HCT116 (cell line): Measurements from ENCODE around the gene PREPL. TPM values are rescaled to one million over a fixed set of nuclear protein-coding genes. Genes with fewer than 3 reads are reported as not detected.

ENCODE experiments used
- ATAC-seq: fragments of 200-7000 bp; cut with Tn5 transposase; 2 replicates; pipeline ENCODE4 v1.9.1; 2020; ENCODE audit warnings: mild to moderate bottlenecking, moderate library complexity
- BruUV-seq: library from RNA; stranded (reverse); fragments of 400-500 nt; replicated peaks from 2 replicates; lab custom pipeline; 2021; lab: Mats Ljungman, UMichigan
- CTCF ChIA-PET: fragments of 300-600 bp; sonication (Branson Sonifier 250); formaldehyde crosslinking; loops from one replicate; lab custom pipeline; 2021; ENCODE audit warnings: antibody characterized with exemption; lab: Charles Lee
- POLR2A ChIA-PET: fragments of 300-600, 350-600 bp; sonication (Branson Sonifier 250); formaldehyde crosslinking; loops from one replicate; lab custom pipeline; 2021; ENCODE audit warnings: antibody characterized with exemption; lab: Charles Lee
- RAD21 ChIA-PET, 2 experiments: fragments of 300-600 bp; sonication (Branson Sonifier 250); formaldehyde crosslinking; loops; one replicate each; lab custom pipeline; 2023; ENCODE audit warnings: low total read pairs in 2 of 2; ENCODE audit not compliant: uncharacterized antibody in 2 of 2, unreplicated experiment in 2 of 2, low non-redundant PET in 1 of 2; lab: Charles Lee
- DNase-seq: peaks from one replicate; pipeline ENCODE4 v3.0.0-alpha.2; 2010; ENCODE audit warnings: low read depth, low spot score
- H2AFZ ChIP-seq: fragments of 200-600 bp; shearing (Covaris generic), sonication (generic); 2 replicates; pipeline ENCODE4 v1.6.1; 2017; ENCODE audit warnings: low read depth, mixed run types, mixed read lengths, antibody characterized with exemption, low read length; ENCODE audit not compliant: poor library complexity, severe bottlenecking
- H3K27ac ChIP-seq: 2 replicates; pipeline ENCODE4 v1.5.1; 2012; ENCODE audit warnings: low read depth, low read length
- H3K27me3 ChIP-seq: fragments of 200-600 bp; sonication (generic); 2 replicates; pipeline ENCODE4 v1.6.1; 2016; ENCODE audit warnings: mixed run types, low read length, mixed read lengths; ENCODE audit not compliant: insufficient read depth
- H3K36me3 ChIP-seq, 2 experiments: fragments of 200-500 bp in 1 of 2; fragments of 200-600 bp in 1 of 2; sonication (Bioruptor generic) in 1 of 2; sonication (generic) in 1 of 2; 2 replicates each; pipeline versions ENCODE4 v1.5.1 to v1.6.1; 2014 to 2016; ENCODE audit warnings: low read length in 2 of 2, inconsistent platforms in 1 of 2, mixed read lengths in 1 of 2, mixed run types in 1 of 2; ENCODE audit not compliant: insufficient read depth in 2 of 2, control insufficient read depth in 1 of 2
- H3K4me1 ChIP-seq, 2 experiments: fragments of 200-600 bp in 1 of 2; sonication (generic) in 1 of 2; 2 replicates each; pipeline versions ENCODE4 v1.5.1 to v1.6.1; 2012 to 2017; ENCODE audit warnings: low read length in 2 of 2, inconsistent platforms in 1 of 2, mild to moderate bottlenecking in 1 of 2, mixed read lengths in 1 of 2, mixed run types in 1 of 2, moderate library complexity in 1 of 2; ENCODE audit not compliant: insufficient read depth in 2 of 2, control insufficient read depth in 1 of 2
- H3K4me2 ChIP-seq: fragments of 200-600 bp; sonication (generic); 2 replicates; pipeline ENCODE4 v1.6.1; 2017; ENCODE audit warnings: mixed run types, low read length, mixed read lengths
- H3K4me3 ChIP-seq, 2 experiments: fragments of 200-600 bp in 1 of 2; sonication (generic) in 1 of 2; replicated peaks in 1 of 2; 2 replicates each; pipeline ENCODE4 v1.5.1; 2011 to 2016; ENCODE audit warnings: low read length in 2 of 2, control low read depth in 1 of 2, low read depth in 1 of 2, mild to moderate bottlenecking in 1 of 2, mixed read lengths in 1 of 2, mixed run types in 1 of 2
- H3K79me2 ChIP-seq: fragments of 200-600 bp; sonication (generic); 2 replicates; pipeline ENCODE4 v1.6.1; 2017; ENCODE audit warnings: mild to moderate bottlenecking, mixed run types, low read length, moderate library complexity, mixed read lengths; ENCODE audit not compliant: insufficient read depth
- H3K9ac ChIP-seq: fragments of 200-600 bp; sonication (generic); 2 replicates; pipeline ENCODE4 v1.6.1; 2016; ENCODE audit warnings: low read length, mixed read lengths
- H3K9me2 ChIP-seq: fragments of 200-600 bp; sonication (generic), shearing (Covaris generic); 2 replicates; pipeline ENCODE4 v1.6.1; 2017; ENCODE audit warnings: mixed run types, mild to moderate bottlenecking, moderate library complexity; ENCODE audit not compliant: insufficient read depth
- H3K9me3 ChIP-seq, 2 experiments: fragments of 200-500 bp in 1 of 2; fragments of 200-600 bp in 1 of 2; sonication (Bioruptor generic) in 1 of 2; sonication (generic) in 1 of 2; 2 replicates each; pipeline ENCODE4 v1.6.1; 2014 to 2017; ENCODE audit warnings: low read length in 2 of 2, mixed read lengths in 2 of 2, inconsistent platforms in 1 of 2, low read depth in 1 of 2, mild to moderate bottlenecking in 1 of 2, mixed run types in 1 of 2, moderate library complexity in 1 of 2; ENCODE audit not compliant: control insufficient read depth in 1 of 2, insufficient read depth in 1 of 2
- H4K20me1 ChIP-seq: fragments of 200-600 bp; sonication (generic), shearing (Covaris generic); 2 replicates; pipeline ENCODE4 v1.6.1; 2017; ENCODE audit warnings: mixed run types, mild to moderate bottlenecking, moderate library complexity; ENCODE audit not compliant: insufficient read depth
- EGR1 ChIP-seq: IDR thresholded peaks from 2 replicates; pipeline ENCODE4 v1.6.1; 2012; ENCODE audit warnings: low read depth
- ELF1 ChIP-seq: IDR thresholded peaks from 2 replicates; pipeline ENCODE4 v1.6.1; 2012; ENCODE audit warnings: low read depth, borderline replicate concordance
- EZH2 ChIP-seq: fragments of 200-600 bp; sonication (generic); IDR thresholded peaks from 2 replicates; pipeline ENCODE4 v1.6.1; 2017; ENCODE audit warnings: antibody characterized with exemption, mixed run types
- EZH2phosphoT487 ChIP-seq: fragments of 200-600 bp; IDR thresholded peaks from 2 replicates; pipeline ENCODE4 v1.6.1; 2018; ENCODE audit warnings: antibody characterized with exemption, borderline replicate concordance
- FOSL1 ChIP-seq: IDR thresholded peaks from 2 replicates; pipeline ENCODE4 v1.6.1; 2012; ENCODE audit warnings: low read depth
- JUND ChIP-seq: IDR thresholded peaks from 2 replicates; pipeline ENCODE4 v1.6.1; 2012
- POLR2A ChIP-seq: IDR thresholded peaks from 2 replicates; pipeline ENCODE4 v1.7.0; 2011; ENCODE audit warnings: borderline replicate concordance; ENCODE audit not compliant: insufficient read depth, insufficient read length; ENCODE audit errors: extremely low read depth
- POLR2AphosphoS5 ChIP-seq: IDR thresholded peaks from 2 replicates; pipeline ENCODE4 v1.6.1; 2011; ENCODE audit warnings: mild to moderate bottlenecking, low read depth, low read length, moderate library complexity
- RAD21 ChIP-seq: IDR thresholded peaks from 2 replicates; pipeline ENCODE4 v1.6.1; 2012; ENCODE audit warnings: low read depth, mild to moderate bottlenecking
- SIN3A ChIP-seq: IDR thresholded peaks from 2 replicates; pipeline ENCODE4 v1.6.1; 2012; ENCODE audit warnings: low read depth
- YY1 ChIP-seq: IDR thresholded peaks from 2 replicates; pipeline ENCODE4 v1.6.1; 2011; ENCODE audit warnings: low read length, low read depth, moderate library complexity, mild to moderate bottlenecking; ENCODE audit not compliant: insufficient replicate concordance; ENCODE audit errors: extremely low read depth
- ZNF274 ChIP-seq: fragments of 200-500 bp; sonication (Bioruptor generic); IDR thresholded peaks from 2 replicates; pipeline ENCODE4 v1.6.1; 2014; ENCODE audit warnings: mild to moderate bottlenecking, low read depth, low read length, inconsistent platforms
- intact Hi-C: fragments of 100-400 bp; cut with micrococcal nuclease; formaldehyde crosslinking; loops from 2 replicates; pipeline ENCODE4 v1.10.0; 2022
- total RNA-seq: library from RNA; stranded (reverse); gene quantifications from one replicate; pipeline ENCODE4 v1.2.1, GENCODE V29; 2021; ENCODE audit not compliant: unreplicated experiment
- TF ChIP-seq, protein P1 (sequence below): IDR thresholded peaks from 2 replicates; pipeline ENCODE4 v1.6.1; 2012; ENCODE audit warnings: low read depth
- TF ChIP-seq, protein P2 (sequence below): IDR thresholded peaks from 2 replicates; pipeline ENCODE4 v1.6.1; 2012
- TF ChIP-seq, protein P3 (sequence below), 3 experiments: fragments of 200-600 bp in 1 of 3; sonication (generic) in 1 of 3; IDR thresholded peaks in 2 of 3; conservative IDR thresholded peaks in 1 of 3; 2 replicates each; pipeline ENCODE4 v1.5.1; 2012 to 2017; ENCODE audit warnings: low read depth in 2 of 3, low read length in 2 of 3, antibody characterized with exemption in 1 of 3, borderline replicate concordance in 1 of 3, control low read depth in 1 of 3, mild to moderate bottlenecking in 1 of 3, mixed read lengths in 1 of 3, mixed run types in 1 of 3, moderate library complexity in 1 of 3; ENCODE audit not compliant: insufficient read depth in 1 of 3
- TF ChIP-seq, protein P4 (sequence below): IDR thresholded peaks from 2 replicates; pipeline ENCODE4 v1.6.1; 2012
- TF ChIP-seq, protein P5 (sequence below): IDR thresholded peaks from 2 replicates; pipeline ENCODE4 v1.6.1; 2011; ENCODE audit warnings: mild to moderate bottlenecking, low read length, moderate library complexity; ENCODE audit not compliant: insufficient replicate concordance; ENCODE audit errors: extremely low read depth

PREPL gene
- total RNA-seq, 1 experiment from 2014 or later, result 31.1 TPM

DNA sequence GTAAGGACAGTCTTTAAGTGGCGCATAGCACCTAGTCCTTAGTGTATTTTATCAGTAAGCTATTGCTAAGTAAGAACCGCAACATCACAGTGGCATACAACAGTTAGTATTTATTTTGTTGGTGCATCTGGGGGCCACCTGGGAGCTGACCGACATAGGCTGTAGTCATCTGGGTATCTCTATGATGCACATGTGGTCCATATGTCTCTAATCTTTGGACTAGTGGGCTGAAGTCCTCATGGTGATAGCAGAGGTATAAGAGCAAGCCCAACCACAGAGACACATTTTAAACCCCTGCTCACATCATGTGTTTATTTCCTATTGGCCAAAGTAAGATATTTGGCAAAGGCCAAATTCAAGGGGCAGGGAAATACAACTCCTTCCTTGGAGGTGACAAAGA lies 3.3 kb upstream of the PREPL start:
- Histone ChIP-seq H2AFZ (no peak overlapping the region), H3K27ac (no peak overlapping the region), H3K4me2 (no peak overlapping the region), H3K4me1 (peaks cover 0 to 15% of the 10 kb centered on the region in 2 experiments; a peak in 2 of 4 replicates), H3K9ac (no peak overlapping the region), H3K9me2 (no peaks in the 10 kb centered on the region), H3K9me3 (no peaks in the 10 kb centered on the region), H3K27me3 (no peaks in the 10 kb centered on the region), H4K20me1 (no peaks in the 10 kb centered on the region), H3K36me3 (no peaks in the 10 kb centered on the region), H3K79me2 (peaks cover 46% of the 10 kb centered on the region), H3K4me3 (no peak overlapping the region)
- POLR2A ChIA-PET, result no interaction called here
- RAD21 ChIA-PET, result no interaction called here
- DNase-seq, result no peak
- intact Hi-C loops, result no loop called here
- ATAC-seq, result no peak
- TF ChIP-seq, protein P1, sequence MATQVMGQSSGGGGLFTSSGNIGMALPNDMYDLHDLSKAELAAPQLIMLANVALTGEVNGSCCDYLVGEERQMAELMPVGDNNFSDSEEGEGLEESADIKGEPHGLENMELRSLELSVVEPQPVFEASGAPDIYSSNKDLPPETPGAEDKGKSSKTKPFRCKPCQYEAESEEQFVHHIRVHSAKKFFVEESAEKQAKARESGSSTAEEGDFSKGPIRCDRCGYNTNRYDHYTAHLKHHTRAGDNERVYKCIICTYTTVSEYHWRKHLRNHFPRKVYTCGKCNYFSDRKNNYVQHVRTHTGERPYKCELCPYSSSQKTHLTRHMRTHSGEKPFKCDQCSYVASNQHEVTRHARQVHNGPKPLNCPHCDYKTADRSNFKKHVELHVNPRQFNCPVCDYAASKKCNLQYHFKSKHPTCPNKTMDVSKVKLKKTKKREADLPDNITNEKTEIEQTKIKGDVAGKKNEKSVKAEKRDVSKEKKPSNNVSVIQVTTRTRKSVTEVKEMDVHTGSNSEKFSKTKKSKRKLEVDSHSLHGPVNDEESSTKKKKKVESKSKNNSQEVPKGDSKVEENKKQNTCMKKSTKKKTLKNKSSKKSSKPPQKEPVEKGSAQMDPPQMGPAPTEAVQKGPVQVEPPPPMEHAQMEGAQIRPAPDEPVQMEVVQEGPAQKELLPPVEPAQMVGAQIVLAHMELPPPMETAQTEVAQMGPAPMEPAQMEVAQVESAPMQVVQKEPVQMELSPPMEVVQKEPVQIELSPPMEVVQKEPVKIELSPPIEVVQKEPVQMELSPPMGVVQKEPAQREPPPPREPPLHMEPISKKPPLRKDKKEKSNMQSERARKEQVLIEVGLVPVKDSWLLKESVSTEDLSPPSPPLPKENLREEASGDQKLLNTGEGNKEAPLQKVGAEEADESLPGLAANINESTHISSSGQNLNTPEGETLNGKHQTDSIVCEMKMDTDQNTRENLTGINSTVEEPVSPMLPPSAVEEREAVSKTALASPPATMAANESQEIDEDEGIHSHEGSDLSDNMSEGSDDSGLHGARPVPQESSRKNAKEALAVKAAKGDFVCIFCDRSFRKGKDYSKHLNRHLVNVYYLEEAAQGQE, result no peak
- TF ChIP-seq SIN3A, result no peak
- TF ChIP-seq POLR2AphosphoS5, result no peak
- no peak for TF ChIP-seq POLR2A
- TF ChIP-seq FOSL1, result no peak
- TF ChIP-seq EZH2phosphoT487, result no peak
- TF ChIP-seq, protein P2, sequence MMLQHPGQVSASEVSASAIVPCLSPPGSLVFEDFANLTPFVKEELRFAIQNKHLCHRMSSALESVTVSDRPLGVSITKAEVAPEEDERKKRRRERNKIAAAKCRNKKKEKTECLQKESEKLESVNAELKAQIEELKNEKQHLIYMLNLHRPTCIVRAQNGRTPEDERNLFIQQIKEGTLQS, result no peak
- TF ChIP-seq, protein P3, sequence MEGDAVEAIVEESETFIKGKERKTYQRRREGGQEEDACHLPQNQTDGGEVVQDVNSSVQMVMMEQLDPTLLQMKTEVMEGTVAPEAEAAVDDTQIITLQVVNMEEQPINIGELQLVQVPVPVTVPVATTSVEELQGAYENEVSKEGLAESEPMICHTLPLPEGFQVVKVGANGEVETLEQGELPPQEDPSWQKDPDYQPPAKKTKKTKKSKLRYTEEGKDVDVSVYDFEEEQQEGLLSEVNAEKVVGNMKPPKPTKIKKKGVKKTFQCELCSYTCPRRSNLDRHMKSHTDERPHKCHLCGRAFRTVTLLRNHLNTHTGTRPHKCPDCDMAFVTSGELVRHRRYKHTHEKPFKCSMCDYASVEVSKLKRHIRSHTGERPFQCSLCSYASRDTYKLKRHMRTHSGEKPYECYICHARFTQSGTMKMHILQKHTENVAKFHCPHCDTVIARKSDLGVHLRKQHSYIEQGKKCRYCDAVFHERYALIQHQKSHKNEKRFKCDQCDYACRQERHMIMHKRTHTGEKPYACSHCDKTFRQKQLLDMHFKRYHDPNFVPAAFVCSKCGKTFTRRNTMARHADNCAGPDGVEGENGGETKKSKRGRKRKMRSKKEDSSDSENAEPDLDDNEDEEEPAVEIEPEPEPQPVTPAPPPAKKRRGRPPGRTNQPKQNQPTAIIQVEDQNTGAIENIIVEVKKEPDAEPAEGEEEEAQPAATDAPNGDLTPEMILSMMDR (IDR thresholded peaks at IDR 0.05 in 2 of 3, conservative IDR thresholded peaks at IDR 0.05 in 1 of 3; ENCODE audit: borderline replicate concordance in 1 of 3, insufficient read depth in 1 of 3, low read depth in 2 of 3, low read length in 2 of 3), result no peak
- TF ChIP-seq, protein P4, sequence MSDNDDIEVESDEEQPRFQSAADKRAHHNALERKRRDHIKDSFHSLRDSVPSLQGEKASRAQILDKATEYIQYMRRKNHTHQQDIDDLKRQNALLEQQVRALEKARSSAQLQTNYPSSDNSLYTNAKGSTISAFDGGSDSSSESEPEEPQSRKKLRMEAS, result no peak
- no peak for TF ChIP-seq RAD21
- TF ChIP-seq EGR1, result no peak
- no peak for TF ChIP-seq EZH2
- no peak for TF ChIP-seq YY1
- TF ChIP-seq JUND, result no peak
- TF ChIP-seq, protein P5, sequence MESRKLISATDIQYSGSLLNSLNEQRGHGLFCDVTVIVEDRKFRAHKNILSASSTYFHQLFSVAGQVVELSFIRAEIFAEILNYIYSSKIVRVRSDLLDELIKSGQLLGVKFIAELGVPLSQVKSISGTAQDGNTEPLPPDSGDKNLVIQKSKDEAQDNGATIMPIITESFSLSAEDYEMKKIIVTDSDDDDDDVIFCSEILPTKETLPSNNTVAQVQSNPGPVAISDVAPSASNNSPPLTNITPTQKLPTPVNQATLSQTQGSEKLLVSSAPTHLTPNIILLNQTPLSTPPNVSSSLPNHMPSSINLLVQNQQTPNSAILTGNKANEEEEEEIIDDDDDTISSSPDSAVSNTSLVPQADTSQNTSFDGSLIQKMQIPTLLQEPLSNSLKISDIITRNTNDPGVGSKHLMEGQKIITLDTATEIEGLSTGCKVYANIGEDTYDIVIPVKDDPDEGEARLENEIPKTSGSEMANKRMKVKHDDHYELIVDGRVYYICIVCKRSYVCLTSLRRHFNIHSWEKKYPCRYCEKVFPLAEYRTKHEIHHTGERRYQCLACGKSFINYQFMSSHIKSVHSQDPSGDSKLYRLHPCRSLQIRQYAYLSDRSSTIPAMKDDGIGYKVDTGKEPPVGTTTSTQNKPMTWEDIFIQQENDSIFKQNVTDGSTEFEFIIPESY, result no peak
- no peak for TF ChIP-seq ELF1
- TF ChIP-seq ZNF274, result no peak
- no TSS peak for BruUV-seq
- CTCF ChIA-PET, result no interaction called here
